Neural progenitor cell (in vitro differentiated cells): ENCODE results near the gene WNT6. TPM values are rescaled to one million over a fixed set of nuclear protein-coding genes. Genes with fewer than 3 reads are reported as not detected.

Experiments used
- DNase-seq: peaks from one replicate; pipeline ENCODE4 v3.0.0-alpha.2; 2016; ENCODE audit warnings: low spot score
- H2AFZ ChIP-seq: fragments of 200-600 bp; sonication (generic); replicated peaks from 2 replicates; pipeline ENCODE4 v1.6.1; 2016; ENCODE audit warnings: antibody characterized with exemption
- H3F3A ChIP-seq: fragments of 200-600 bp; sonication (generic); 2 replicates; pipeline ENCODE4 v1.6.1; 2016; ENCODE audit warnings: antibody characterized with exemption, low read depth
- H3K27ac ChIP-seq: fragments of 200-600 bp; sonication (generic); 2 replicates; pipeline ENCODE4 v1.5.1; 2016; ENCODE audit warnings: mild to moderate bottlenecking
- H3K27me3 ChIP-seq: fragments of 200-600 bp; sonication (generic); 2 replicates; pipeline ENCODE4 v1.6.1; 2016; ENCODE audit warnings: mild to moderate bottlenecking, moderate library complexity
- H3K36me3 ChIP-seq: fragments of 200-600 bp; sonication (generic); 2 replicates; pipeline ENCODE4 v1.5.1; 2016
- H3K4me1 ChIP-seq: fragments of 200-600 bp; sonication (generic); 2 replicates; pipeline ENCODE4 v1.6.1; 2016; ENCODE audit warnings: mixed run types
- H3K4me2 ChIP-seq: fragments of 200-600 bp; sonication (generic); 2 replicates; pipeline ENCODE4 v1.6.1; 2016
- H3K4me3 ChIP-seq: fragments of 200-600 bp; sonication (generic); 2 replicates; pipeline ENCODE4 v1.5.1; 2016
- H3K79me2 ChIP-seq: fragments of 200-600 bp; sonication (generic); 2 replicates; pipeline ENCODE4 v1.6.1; 2016; ENCODE audit warnings: low read depth
- H3K9ac ChIP-seq: fragments of 200-600 bp; sonication (generic); 2 replicates; pipeline ENCODE4 v1.6.1; 2016
- H3K9me3 ChIP-seq: fragments of 200-600 bp; sonication (generic); 2 replicates; pipeline ENCODE4 v1.5.1; 2016; ENCODE audit warnings: low read depth
- H4K20me1 ChIP-seq: fragments of 200-600 bp; sonication (generic); 2 replicates; pipeline ENCODE4 v1.6.1; 2016; ENCODE audit warnings: low read depth
- H3K27ac Mint-ChIP-seq: 3 replicates; pipeline ENCODE4 v1.8.0; 2021; ENCODE audit warnings: mixed read lengths
- H3K27me3 Mint-ChIP-seq: 2 replicates; pipeline ENCODE4 v1.8.0; 2022; ENCODE audit warnings: low read depth, mild to moderate bottlenecking, inconsistent platforms, moderate library complexity, mixed read lengths; ENCODE audit not compliant: insufficient read depth
- H3K36me3 Mint-ChIP-seq: 3 replicates; pipeline ENCODE4 v1.8.0; 2021; ENCODE audit warnings: mixed read lengths
- H3K4me1 Mint-ChIP-seq: 3 replicates; pipeline ENCODE4 v1.8.0; 2021; ENCODE audit warnings: mixed read lengths
- H3K4me3 Mint-ChIP-seq: 3 replicates; pipeline ENCODE4 v1.8.0; 2021; ENCODE audit warnings: mild to moderate bottlenecking, moderate library complexity, mixed read lengths
- H3K9me3 Mint-ChIP-seq: 3 replicates; pipeline ENCODE4 v1.8.0; 2020; ENCODE audit warnings: mixed read lengths
- EZH2 ChIP-seq: fragments of 200-600 bp; sonication (generic); IDR thresholded peaks from 2 replicates; pipeline ENCODE4 v1.6.1; 2017; ENCODE audit warnings: antibody characterized with exemption, mild to moderate bottlenecking, moderate library complexity
- EZH2phosphoT487 ChIP-seq: fragments of 200-600 bp; sonication (generic); IDR thresholded peaks from 2 replicates; pipeline ENCODE4 v1.6.1; 2017; ENCODE audit warnings: antibody characterized with exemption
- total RNA-seq: library from RNA; depleted of rRNA; stranded (reverse); fragments of >200 nt; gene quantifications from 2 replicates; pipeline ENCODE4 v1.2.3, GENCODE V29; 2015; ENCODE audit warnings: low replicate concordance
- TF ChIP-seq, protein P1 (sequence below): fragments of 200-600 bp; sonication (generic); IDR thresholded peaks from 2 replicates; pipeline ENCODE4 v1.5.1; 2017; ENCODE audit warnings: antibody characterized with exemption, mild to moderate bottlenecking

WNT6 gene
- total RNA-seq, 1 donor from 2014 or later, result not detected

DNA sequence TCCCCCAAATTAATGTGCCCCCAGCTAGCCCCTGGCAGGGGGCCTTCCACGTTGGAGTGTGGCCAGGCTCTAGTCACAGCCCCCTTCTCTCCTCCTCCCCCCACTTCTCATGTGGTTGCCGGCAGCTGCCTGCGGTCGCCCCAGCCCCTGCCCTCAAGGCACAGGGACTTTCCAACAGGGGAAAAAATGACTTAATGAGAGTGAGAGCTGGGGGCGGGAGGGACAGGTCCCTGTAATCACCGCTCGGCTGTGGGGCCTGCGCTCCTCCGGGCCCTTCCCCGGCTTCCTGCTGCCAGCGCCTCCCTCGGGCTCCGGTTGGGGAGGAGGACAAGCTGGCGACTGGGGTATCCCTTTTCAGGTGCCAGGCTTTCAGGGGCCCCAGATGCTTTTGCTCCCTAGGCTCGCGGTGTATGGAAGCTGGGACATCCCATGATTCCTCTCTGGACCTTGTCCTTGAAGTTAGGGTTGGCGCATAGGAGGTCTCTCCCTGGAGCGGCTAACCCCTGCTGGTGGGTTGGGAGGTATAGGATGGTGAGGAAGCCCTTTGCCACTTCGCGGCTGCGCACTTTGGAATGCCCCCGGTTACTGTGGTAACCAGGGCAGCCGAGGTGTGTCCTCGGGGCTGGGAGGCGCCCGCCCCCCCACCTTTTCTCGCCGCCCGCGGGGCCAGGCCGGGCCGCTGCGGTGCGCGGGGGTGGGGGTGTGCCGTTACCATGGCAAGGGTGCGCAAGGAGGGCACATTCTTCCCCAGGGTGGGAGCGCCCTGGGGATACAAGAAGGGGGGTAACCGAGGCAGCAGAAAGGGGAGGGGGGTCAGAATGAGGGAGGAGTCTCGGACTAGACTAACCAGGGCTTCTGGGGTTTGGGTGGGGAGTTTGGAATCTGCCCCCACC lies 37.1 kb downstream of the WNT6 start:
- H3K4me2 ChIP-seq, result peak overlapping the region; percentile 57
- no peak overlapping the region for H3K9ac ChIP-seq
- no peak overlapping the region for H3K4me3 Mint-ChIP-seq

DNA sequence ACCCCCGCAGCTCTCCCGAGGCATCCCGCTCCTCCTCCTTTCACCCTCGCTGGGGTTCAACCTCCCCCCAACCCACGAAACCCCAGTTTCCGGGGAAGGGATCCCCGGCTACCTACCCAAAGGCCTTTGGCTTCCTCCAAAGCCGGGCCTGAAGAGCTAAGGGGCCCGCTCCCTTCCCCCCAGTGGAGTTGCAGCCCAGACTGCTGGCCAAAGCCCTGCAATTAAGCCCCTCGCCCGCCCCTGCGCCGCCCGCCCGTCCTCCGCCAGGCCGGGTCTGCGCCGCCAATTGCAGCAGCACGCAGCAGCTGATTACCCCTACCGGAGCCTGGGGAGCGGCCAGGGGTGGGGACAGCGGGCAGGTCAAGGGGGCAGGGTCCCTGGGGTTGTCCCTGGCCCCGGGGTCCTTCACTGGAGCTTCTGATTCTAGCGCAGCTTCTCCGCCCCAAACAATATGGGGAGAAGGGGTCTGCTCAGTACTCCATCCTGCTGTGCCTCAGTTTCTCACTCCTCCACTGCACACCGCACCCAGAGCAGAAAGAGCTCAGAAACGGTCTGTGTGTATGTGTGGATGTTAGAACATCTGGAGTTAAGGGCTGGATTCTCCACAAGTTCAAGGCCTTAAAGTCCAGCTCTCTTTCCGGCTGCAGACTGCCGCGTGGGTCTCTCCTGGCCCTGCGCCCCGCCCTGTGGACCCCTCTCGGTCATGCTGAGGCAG lies 37.9 kb downstream of the WNT6 start:
- Histone ChIP-seq H3K4me1 (peaks cover 10% of the 10 kb centered on the region), H3K4me3 (peak overlapping the region; percentile 18), H3K4me2 (peak overlapping the region; percentile 57), H3K79me2 (no peaks in the 10 kb centered on the region), H3F3A (no peaks in the 10 kb centered on the region), H3K27me3 (peaks cover 100% of the 10 kb centered on the region), H4K20me1 (peaks cover 45% of the 10 kb centered on the region), H2AFZ (no peak overlapping the region), H3K9me3 (no peaks in the 10 kb centered on the region), H3K27ac (no peak overlapping the region), H3K36me3 (no peaks in the 10 kb centered on the region), H3K9ac (no peak overlapping the region)
- Mint-ChIP-seq H3K27ac (no peak overlapping the region), H3K27me3 (peaks cover 76% of the 10 kb centered on the region), H3K4me1 (peaks cover 16% of the 10 kb centered on the region), H3K9me3 (peaks cover 7% of the 10 kb centered on the region), H3K36me3 (no peaks in the 10 kb centered on the region), H3K4me3 (no peak overlapping the region)
- peak; percentile 67 for TF ChIP-seq EZH2
- TF ChIP-seq, protein P1, sequence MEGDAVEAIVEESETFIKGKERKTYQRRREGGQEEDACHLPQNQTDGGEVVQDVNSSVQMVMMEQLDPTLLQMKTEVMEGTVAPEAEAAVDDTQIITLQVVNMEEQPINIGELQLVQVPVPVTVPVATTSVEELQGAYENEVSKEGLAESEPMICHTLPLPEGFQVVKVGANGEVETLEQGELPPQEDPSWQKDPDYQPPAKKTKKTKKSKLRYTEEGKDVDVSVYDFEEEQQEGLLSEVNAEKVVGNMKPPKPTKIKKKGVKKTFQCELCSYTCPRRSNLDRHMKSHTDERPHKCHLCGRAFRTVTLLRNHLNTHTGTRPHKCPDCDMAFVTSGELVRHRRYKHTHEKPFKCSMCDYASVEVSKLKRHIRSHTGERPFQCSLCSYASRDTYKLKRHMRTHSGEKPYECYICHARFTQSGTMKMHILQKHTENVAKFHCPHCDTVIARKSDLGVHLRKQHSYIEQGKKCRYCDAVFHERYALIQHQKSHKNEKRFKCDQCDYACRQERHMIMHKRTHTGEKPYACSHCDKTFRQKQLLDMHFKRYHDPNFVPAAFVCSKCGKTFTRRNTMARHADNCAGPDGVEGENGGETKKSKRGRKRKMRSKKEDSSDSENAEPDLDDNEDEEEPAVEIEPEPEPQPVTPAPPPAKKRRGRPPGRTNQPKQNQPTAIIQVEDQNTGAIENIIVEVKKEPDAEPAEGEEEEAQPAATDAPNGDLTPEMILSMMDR, result no peak
- DNase-seq, result peak; percentile 40

More for the DNA sequence above, 37.1 kb downstream of the WNT6 start:
- Mint-ChIP-seq H3K36me3 (no peaks in the 10 kb centered on the region), H3K4me1 (peaks cover 16% of the 10 kb centered on the region), H3K27ac (no peak overlapping the region), H3K9me3 (peaks cover 7% of the 10 kb centered on the region), H3K27me3 (peaks cover 75% of the 10 kb centered on the region)
- H3F3A ChIP-seq, result no peaks in the 10 kb centered on the region
- H3K36me3 ChIP-seq, result no peaks in the 10 kb centered on the region
- H3K79me2 ChIP-seq, result no peaks in the 10 kb centered on the region
- peaks cover 100% of the 10 kb centered on the region for H3K27me3 ChIP-seq
- TF ChIP-seq, protein P1, result peak; percentile 9
- TF ChIP-seq EZH2phosphoT487 (peak; percentile 63), EZH2 (peak; percentile 58)
- H2AFZ ChIP-seq, result no peak overlapping the region
- peak overlapping the region; percentile 18 for H3K4me3 ChIP-seq
- no peaks in the 10 kb centered on the region for H3K9me3 ChIP-seq
- no peak overlapping the region for H3K27ac ChIP-seq
- peaks cover 49% of the 10 kb centered on the region for H4K20me1 ChIP-seq
- DNase-seq, result peak; percentile 58
- peaks cover 10% of the 10 kb centered on the region for H3K4me1 ChIP-seq

GRCh38 chr2:218898109-218898878 lies 38.7 kb downstream of the WNT6 start:
- H3K36me3 ChIP-seq, result no peaks in the 10 kb centered on the region
- peaks cover 100% of the 10 kb centered on the region for H3K27me3 ChIP-seq
- H2AFZ ChIP-seq, result no peak overlapping the region
- no peak overlapping the region for H3K27ac ChIP-seq
- H3K4me2 ChIP-seq, result no peak overlapping the region
- peak overlapping the region; percentile 59 for H3K4me3 Mint-ChIP-seq
- peak; percentile 88 for DNase-seq
- peaks cover 74% of the 10 kb centered on the region for H3K27me3 Mint-ChIP-seq
- H4K20me1 ChIP-seq, result peaks cover 45% of the 10 kb centered on the region
- peaks cover 10% of the 10 kb centered on the region for H3K4me1 ChIP-seq
- H3K9ac ChIP-seq, result no peak overlapping the region
- H3K4me1 Mint-ChIP-seq, result peaks cover 16% of the 10 kb centered on the region
- TF ChIP-seq EZH2 (peak; percentile 68), EZH2phosphoT487 (peak; percentile 48)
- TF ChIP-seq, protein P1, result peak; percentile 96
- peaks cover 7% of the 10 kb centered on the region for H3K9me3 Mint-ChIP-seq
- H3F3A ChIP-seq, result no peaks in the 10 kb centered on the region
- no peak overlapping the region for H3K27ac Mint-ChIP-seq
- no peaks in the 10 kb centered on the region for H3K9me3 ChIP-seq
- no peaks in the 10 kb centered on the region for H3K36me3 Mint-ChIP-seq
- no peak overlapping the region for H3K4me3 ChIP-seq
- H3K79me2 ChIP-seq, result no peaks in the 10 kb centered on the region
